K562 (cell line): Measurements from ENCODE around the gene ANKS1B. TPM values are rescaled to one million over a fixed set of nuclear protein-coding genes. Genes with fewer than 3 reads are reported as not detected.

ENCODE experiments used
- ATAC-seq: fragments of 200-7000 bp; cut with Tn5 transposase; 3 replicates; pipeline ENCODE4 v1.9.1; 2020; ENCODE audit warnings: moderate library complexity
- BruUV-seq: library from RNA; stranded (reverse); fragments of 400-500 nt; replicated peaks from 2 replicates; lab custom pipeline; 2021; lab: Mats Ljungman, UMichigan
- CTCF ChIA-PET: fragments of 300-600 bp; formaldehyde crosslinking; extraction: SDS; loops from one replicate; lab custom pipeline; 2021; ENCODE audit warnings: low intra/inter-chr PET ratio; lab: Yijun Ruan, JAX
- POLR2A ChIA-PET: fragments of 300-600, 350-650 bp; sonication (Branson Sonifier 250); formaldehyde crosslinking; extraction: SDS; loops from one replicate; lab custom pipeline; 2021; ENCODE audit warnings: antibody characterized with exemption, inconsistent platforms; lab: Yijun Ruan, JAX
- DNase-seq, 4 experiments: peaks; one replicate each; pipeline versions ENCODE4 v3.0.0 to v3.0.0-alpha.2; 2011 to 2018; ENCODE audit warnings: low spot score in 3 of 4, mixed read lengths in 3 of 4; ENCODE audit errors: extremely low read depth in 1 of 4
- FAIRE-seq: peaks from 2 replicates; lab custom pipeline; 2011; peaks lifted over from hg19 to GRCh38; lab: Jason Lieb, UNC
- H2AFZ ChIP-seq: 2 replicates; pipeline ENCODE4 v1.6.0; 2011; ENCODE audit warnings: low read depth, low read length, control low read depth, inconsistent platforms
- H3K27ac ChIP-seq: fragments of 200-600 bp; 3 replicates; pipeline ENCODE4 v1.8.0; 2011; ENCODE audit warnings: low read depth, mild to moderate bottlenecking, control low read depth, inconsistent platforms, low read length, moderate library complexity, mixed read lengths; ENCODE audit errors: extremely low read depth
- H3K27me3 ChIP-seq, 2 experiments: fragments of 300-600 bp in 1 of 2; 2 replicates in 1 of 2; 3 replicates in 1 of 2; pipeline versions ENCODE4 v1.6.0 to v1.8.0; 2011; ENCODE audit warnings: inconsistent platforms in 2 of 2, low read length in 2 of 2, mild to moderate bottlenecking in 1 of 2, mixed read lengths in 1 of 2, moderate library complexity in 1 of 2; ENCODE audit not compliant: control insufficient read depth in 2 of 2, insufficient read depth in 2 of 2
- H3K36me3 ChIP-seq: fragments of 300-600 bp; 3 replicates; pipeline ENCODE4 v1.8.0; 2011; ENCODE audit warnings: mild to moderate bottlenecking, low read length, inconsistent platforms; ENCODE audit not compliant: control insufficient read depth, insufficient read depth
- H3K4me1 ChIP-seq, 2 experiments: fragments of 200-600 bp in 1 of 2; replicated peaks in 1 of 2; 2 replicates in 1 of 2; 3 replicates in 1 of 2; pipeline versions ENCODE4 v1.5.1 to v1.8.0; 2011; ENCODE audit warnings: inconsistent platforms in 2 of 2, low read length in 2 of 2, mild to moderate bottlenecking in 1 of 2, mixed read lengths in 1 of 2, moderate library complexity in 1 of 2; ENCODE audit not compliant: control insufficient read depth in 2 of 2, insufficient read depth in 2 of 2
- H3K4me2 ChIP-seq: 2 replicates; pipeline ENCODE4 v1.6.1; 2011; ENCODE audit warnings: low read length, control low read depth, inconsistent platforms, mixed read lengths; ENCODE audit not compliant: insufficient read depth
- H3K4me3 ChIP-seq: fragments of 200-600 bp; sonication (generic), shearing (Covaris generic); 2 replicates; pipeline ENCODE4 v1.5.1; 2016; ENCODE audit warnings: control low read depth, inconsistent platforms
- H3K79me2 ChIP-seq: fragments of 200-600 bp; 3 replicates; pipeline ENCODE4 v1.8.0; 2011; ENCODE audit warnings: low read length, inconsistent platforms; ENCODE audit not compliant: control insufficient read depth, insufficient read depth
- H3K9ac ChIP-seq, 2 experiments: 2 replicates each; pipeline versions ENCODE4 v1.6.0 to v1.6.1; 2011; ENCODE audit warnings: low read depth in 2 of 2, low read length in 2 of 2, control low read depth in 1 of 2, inconsistent platforms in 1 of 2, mild to moderate bottlenecking in 1 of 2, mixed read lengths in 1 of 2; ENCODE audit not compliant: insufficient read depth in 1 of 2
- H3K9me1 ChIP-seq: one replicate; pipeline ENCODE4 v1.6.0; 2011; ENCODE audit warnings: inconsistent platforms, mild to moderate bottlenecking, low read length, moderate library complexity; ENCODE audit not compliant: control insufficient read depth, insufficient read depth
- H3K9me3 ChIP-seq: replicated peaks from 2 replicates; pipeline ENCODE4 v1.5.1; 2011; ENCODE audit warnings: low read depth, low read length, inconsistent platforms; ENCODE audit not compliant: control insufficient read depth, insufficient read depth
- H4K20me1 ChIP-seq: replicated peaks from 2 replicates; pipeline ENCODE4 v1.6.1; 2011; ENCODE audit warnings: low read length, inconsistent platforms, mixed read lengths; ENCODE audit not compliant: control insufficient read depth, insufficient read depth
- HMGN3 ChIP-seq: IDR thresholded peaks from 2 replicates; pipeline ENCODE4 v1.6.1; 2011; ENCODE audit warnings: borderline replicate concordance, low read depth, mild to moderate bottlenecking, mixed read lengths, low read length; ENCODE audit not compliant: insufficient read length; ENCODE audit errors: extremely low read depth
- POLR2A ChIP-seq: fragments of 450-650 bp; conservative IDR thresholded peaks from 2 replicates; pipeline ENCODE4 v1.6.1; 2016
- PURB ChIP-seq: sonication (generic); formaldehyde crosslinking; IDR thresholded peaks from 2 replicates; pipeline ENCODE4 v1.9.0; 2021; ENCODE audit warnings: low read depth, mild to moderate bottlenecking, missing genetic modification reagents
- RHOXF2B ChIP-seq: fragments of 250-450 bp; sonication (Bioruptor Pico); conservative IDR thresholded peaks from 2 replicates; pipeline ENCODE4 v1.5.1; 2021
- SAFB2 ChIP-seq: fragments of 200-400 bp; formaldehyde crosslinking; IDR thresholded peaks from 2 replicates; pipeline ENCODE4 v1.6.1; 2018; ENCODE audit warnings: borderline replicate concordance, low read length, low read depth, moderate library complexity; ENCODE audit not compliant: severe bottlenecking
- TEAD2 ChIP-seq: fragments of 450-650 bp; IDR thresholded peaks from 2 replicates; pipeline ENCODE4 v1.6.1; 2016; ENCODE audit warnings: missing genetic modification characterization, control low read depth, missing compliant biosample characterization
- ZKSCAN1 ChIP-seq: fragments of 150-350 bp; IDR thresholded peaks from 2 replicates; pipeline ENCODE4 v1.6.1; 2016; ENCODE audit warnings: low read depth, low read length
- ZNF274 ChIP-seq: IDR thresholded peaks from 2 replicates; pipeline ENCODE4 v1.6.1; 2011; ENCODE audit warnings: low read depth, mild to moderate bottlenecking, low read length, moderate library complexity, borderline replicate concordance
- ZNF696 ChIP-seq: fragments of 250-450 bp; sonication (Bioruptor Pico); conservative IDR thresholded peaks from 2 replicates; pipeline ENCODE4 v1.4.0; 2020; ENCODE audit warnings: mild to moderate bottlenecking, moderate library complexity
- ZNF699 ChIP-seq: fragments of 250-450 bp; sonication (Bioruptor Pico); IDR thresholded peaks from 2 replicates; pipeline ENCODE4 v1.8.0; 2021; ENCODE audit warnings: mild to moderate bottlenecking, moderate library complexity; ENCODE audit not compliant: insufficient replicate concordance
- ZNF830 ChIP-seq: fragments of 250-450 bp; sonication (Bioruptor Pico); IDR thresholded peaks from 2 replicates; pipeline ENCODE4 v1.5.0; 2021; ENCODE audit warnings: mild to moderate bottlenecking
- WGBS: fragments of 100-300 bp; shearing (Covaris generic); methylation state at CpG from one replicate; pipeline ENCODE4 v1.1.6; 2016; ENCODE audit warnings: low coverage, mixed read lengths; ENCODE audit not compliant: insufficient coverage; ENCODE audit errors: missing lambda C conversion rate; 5-methylcytosine and 5-hydroxymethylcytosine counted together
- in situ Hi-C: fragments of 300-500 bp; cut with MboI; formaldehyde crosslinking; loops from 4 replicates; pipeline ENCODE4 v1.15.0; 2018; ENCODE audit warnings: inconsistent platforms, mixed read lengths
- intact Hi-C: fragments of 100-400 bp; cut with micrococcal nuclease; formaldehyde crosslinking; loops from 2 replicates; pipeline ENCODE4 v1.14.2; 2022
- polyA plus RNA-seq, 8 experiments: library from polyadenylated mRNA; depleted of rRNA in 4 of 8; stranded (reverse) in 5 of 8; unstranded in 3 of 8; fragments of >200 nt; fragmentation: Nextera tagmentation in 2 of 8; fragmentation: Illumina TruSeq in 1 of 8; extraction: Ambion mirVana in 2 of 8; extraction: Trizol in 1 of 8; gene quantifications; 2 replicates each; pipeline versions ENCODE4 v1.2.1 to v1.2.3, GENCODE V29; 2011 to 2014; ENCODE audit warnings: inconsistent platforms in 1 of 8, missing spikeins in 1 of 8
- total RNA-seq, 7 experiments: library from RNA; depleted of rRNA in 6 of 7; stranded (reverse); fragments of >200 nt in 6 of 7; fragmentation: Illumina TruSeq in 2 of 7; extraction: Trizol in 2 of 7; gene quantifications; 2 replicates each; pipeline versions ENCODE4 v1.2.1 to v1.2.3, GENCODE V29; 2011 to 2021; ENCODE audit warnings: low replicate concordance in 1 of 7
- TF ChIP-seq, protein P1 (sequence below): sonication (generic); formaldehyde crosslinking; IDR thresholded peaks from 2 replicates; pipeline ENCODE4 v1.8.1; 2022; ENCODE audit warnings: missing genetic modification reagents

Gene ANKS1B
- total and polyA plus RNA-seq, 9 of the 15 experiments (the other 6 are each of a cell fraction or from before 2014, with no cell fraction given) = 0.04 to 0.47 (median 0.28) TPM; not detected in 4

DNA sequence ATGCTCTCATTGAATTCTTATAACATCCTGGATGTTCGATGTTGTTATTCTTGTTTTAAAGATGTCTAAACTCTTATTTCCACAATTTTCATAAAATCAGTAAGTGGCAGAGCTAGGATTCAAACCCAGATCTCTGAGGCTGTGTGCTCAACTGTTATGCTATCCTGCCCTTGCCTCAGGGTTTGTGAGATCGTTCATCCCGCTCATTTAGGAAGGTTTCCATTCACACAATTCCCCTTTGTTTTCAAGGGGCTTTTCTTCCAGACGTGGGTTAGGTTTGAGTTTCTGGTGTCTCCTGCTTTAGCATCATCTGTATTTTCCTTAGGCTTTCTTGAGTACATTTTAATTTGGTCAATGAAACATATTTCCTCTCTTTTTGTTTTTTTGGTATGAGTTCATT lies 1270.3 kb downstream of the ANKS1B start:
- Histone ChIP-seq H3K4me2 (no peak overlapping the region), H3K4me1 (no peaks in the 10 kb centered on the region; a peak in 2 of 5 replicates), H3K9ac (no peak overlapping the region), H3K27ac (no peak overlapping the region), H4K20me1 (no peaks in the 10 kb centered on the region), H3K27me3 (no peaks in the 10 kb centered on the region), H3K4me3 (no peak overlapping the region), H3K79me2 (no peaks in the 10 kb centered on the region), H3K9me1 (no peaks in the 10 kb centered on the region), H3K9me3 (no peaks in the 10 kb centered on the region), H3K36me3 (peaks cover 2% of the 10 kb centered on the region; the same call in 1 of the 3 replicates), H2AFZ (no peak overlapping the region)
- ChIA-PET POLR2A (no interaction called here), CTCF (no interaction called here)
- no TSS peak for BruUV-seq
- in situ Hi-C loops (no loop called here), intact Hi-C loops (no loop called here)
- no peak for DNase-seq
- peak; percentile 52 for FAIRE-seq
- no peak for ATAC-seq
- 62% methylated on average over 4 of the region's 4 CpGs for WGBS
- no peak for TF ChIP-seq SAFB2
- TF ChIP-seq ZNF696 (CRISPR knock-in tag) = no peak
- no peak for TF ChIP-seq ZNF699
- no peak for TF ChIP-seq RHOXF2B
- TF ChIP-seq, protein P1, sequence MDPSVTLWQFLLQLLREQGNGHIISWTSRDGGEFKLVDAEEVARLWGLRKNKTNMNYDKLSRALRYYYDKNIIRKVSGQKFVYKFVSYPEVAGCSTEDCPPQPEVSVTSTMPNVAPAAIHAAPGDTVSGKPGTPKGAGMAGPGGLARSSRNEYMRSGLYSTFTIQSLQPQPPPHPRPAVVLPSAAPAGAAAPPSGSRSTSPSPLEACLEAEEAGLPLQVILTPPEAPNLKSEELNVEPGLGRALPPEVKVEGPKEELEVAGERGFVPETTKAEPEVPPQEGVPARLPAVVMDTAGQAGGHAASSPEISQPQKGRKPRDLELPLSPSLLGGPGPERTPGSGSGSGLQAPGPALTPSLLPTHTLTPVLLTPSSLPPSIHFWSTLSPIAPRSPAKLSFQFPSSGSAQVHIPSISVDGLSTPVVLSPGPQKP (CRISPR knock-in tag) = no peak
- TF ChIP-seq ZNF830 (CRISPR knock-in tag) = no peak
- TF ChIP-seq POLR2A = no peak
- no peak for TF ChIP-seq TEAD2 (tag)
- TF ChIP-seq ZNF274 = no peak
- no peak for TF ChIP-seq PURB (CRISPR knock-in tag)
- no peak for TF ChIP-seq ZKSCAN1
- no peak for TF ChIP-seq HMGN3
